Uterine smooth muscle cell (primary cell): Measurements from ENCODE around the gene SMAD9. TPM values are rescaled to one million over a fixed set of nuclear protein-coding genes. Genes with fewer than 3 reads are reported as not detected.

Experiments
- total RNA-seq: library from RNA; depleted of rRNA; stranded (reverse); fragments of >200 nt; gene quantifications from 2 replicates; pipeline ENCODE4 v1.2.3, GENCODE V29; 2014

The SMAD9 gene
- 2.1 and 3.1 TPM in 2 replicates for total RNA-seq

DNA sequence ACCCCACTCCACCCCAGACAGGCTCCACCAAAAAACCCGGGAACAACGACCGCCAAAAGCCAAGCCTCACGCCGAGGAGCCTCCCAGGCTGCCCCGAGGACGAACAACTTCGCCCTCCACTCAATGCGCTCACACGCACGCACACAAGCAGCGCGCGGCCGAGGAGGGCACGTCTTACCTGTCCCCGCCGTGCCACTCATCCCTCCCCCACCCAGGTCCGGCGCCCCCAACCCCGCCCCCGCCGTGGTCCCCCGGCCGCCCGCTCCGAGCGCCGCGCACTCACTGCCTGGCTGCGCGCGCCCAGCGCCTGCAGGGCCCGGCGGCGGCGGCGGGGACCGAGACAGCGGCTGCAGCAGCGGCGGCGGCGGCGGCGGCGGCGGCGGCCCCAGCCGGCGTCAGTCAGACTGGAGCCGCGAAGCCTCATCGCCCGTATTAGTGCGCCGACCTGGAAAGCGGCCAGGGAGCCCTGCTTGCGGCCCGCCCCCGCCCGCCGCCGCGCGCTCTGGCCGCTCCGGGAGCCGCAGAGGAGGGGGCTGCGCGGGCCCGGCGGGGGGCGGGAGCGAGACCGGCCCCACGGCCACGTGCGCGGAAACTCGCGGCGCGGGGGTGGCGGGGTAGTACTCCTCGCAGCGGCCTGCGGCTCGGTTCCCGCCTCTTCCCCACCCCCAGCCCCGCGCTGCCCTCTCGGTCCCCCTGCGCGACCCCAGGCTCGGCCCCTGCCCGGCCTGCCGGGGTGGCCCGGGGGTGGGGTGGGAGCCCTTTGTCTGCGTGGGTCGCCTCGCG lies at the start of gene SMAD9:
Gene SMAD9, minus strand, starts transcription at position 406 of the 783 bp plus-strand sequence. CDS start 40,549 bp downstream, outside the sequence.

DNA sequence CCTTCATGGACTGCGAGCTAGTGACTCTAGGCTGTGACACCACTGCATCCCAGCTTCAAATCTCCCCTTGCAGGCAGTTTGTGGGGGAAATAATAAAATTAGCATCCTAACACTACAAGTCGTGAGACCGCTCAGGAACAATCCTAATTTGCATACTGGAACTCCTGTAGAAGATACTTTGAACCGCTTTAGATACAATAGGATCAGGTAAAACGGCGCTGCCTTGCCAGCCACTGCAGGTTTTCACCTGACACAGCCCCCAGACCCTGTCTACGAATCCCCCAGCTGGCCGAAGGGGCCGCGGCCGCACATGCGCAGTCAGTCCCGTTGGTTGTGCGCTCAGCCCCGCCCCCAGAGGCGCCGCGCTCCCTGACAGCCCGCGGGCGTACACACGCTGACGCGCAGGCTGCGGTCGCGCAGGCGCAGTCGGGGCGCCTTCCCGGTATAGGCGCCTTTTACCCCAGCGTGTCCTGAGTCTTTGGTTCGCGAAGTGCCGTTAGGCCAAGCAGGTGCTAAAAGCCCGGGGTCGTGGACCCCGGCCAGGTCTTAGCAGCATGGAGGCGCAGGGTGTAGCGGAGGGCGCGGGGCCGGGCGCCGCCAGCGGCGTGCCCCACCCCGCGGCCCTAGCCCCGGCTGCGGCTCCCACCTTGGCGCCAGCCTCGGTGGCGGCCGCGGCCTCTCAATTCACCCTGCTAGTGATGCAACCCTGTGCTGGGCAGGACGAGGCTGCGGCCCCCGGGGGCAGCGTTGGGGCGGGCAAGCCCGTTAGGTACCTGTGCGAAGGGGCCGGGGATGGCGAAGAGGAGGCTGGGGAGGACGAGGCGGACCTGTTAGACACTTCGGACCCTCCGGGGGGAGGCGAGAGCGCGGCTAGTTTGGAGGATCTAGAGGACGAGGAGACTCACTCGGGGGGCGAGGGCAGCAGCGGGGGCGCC lies 101.0 kb downstream of the SMAD9 start, which contains the start of gene RFXAP:
Gene RFXAP, plus strand, starts transcription at position 419 of the 935 bp plus-strand sequence. Its CDS starts 136 bp downstream, at position 555.

Other genes with a start within 250 kb of the SMAD9 start
- under 0.01 TPM in 1 of 2 replicates, not detected in the other for gene SERTM1, start 246.2 kb downstream of the SMAD9 start, total RNA-seq
- gene RFXAP, start 101.0 kb downstream of the SMAD9 start, total RNA-seq: 1.9 and 2.3 TPM in 2 replicates
- 42.4 and 51.0 TPM in 2 replicates for gene ALG5, start 79.1 kb upstream of the SMAD9 start, total RNA-seq
- 30.4 and 68.0 TPM in 2 replicates for gene EXOSC8, start 80.5 kb upstream of the SMAD9 start, total RNA-seq
- 50.5 and 56.8 TPM in 2 replicates for gene SUPT20H, start 139.4 kb upstream of the SMAD9 start, total RNA-seq
- gene CSNK1A1L, start 185.4 kb upstream of the SMAD9 start, total RNA-seq: not detected in 2 replicates